ENCODE measurements around the gene SLMAP. TPM values are rescaled to one million over a fixed set of nuclear protein-coding genes. Genes with fewer than 3 reads are reported as not detected.

The SLMAP gene
- total and polyA plus RNA-seq, 11 donors = 96.4 to 534 (median 269) TPM

DNA sequence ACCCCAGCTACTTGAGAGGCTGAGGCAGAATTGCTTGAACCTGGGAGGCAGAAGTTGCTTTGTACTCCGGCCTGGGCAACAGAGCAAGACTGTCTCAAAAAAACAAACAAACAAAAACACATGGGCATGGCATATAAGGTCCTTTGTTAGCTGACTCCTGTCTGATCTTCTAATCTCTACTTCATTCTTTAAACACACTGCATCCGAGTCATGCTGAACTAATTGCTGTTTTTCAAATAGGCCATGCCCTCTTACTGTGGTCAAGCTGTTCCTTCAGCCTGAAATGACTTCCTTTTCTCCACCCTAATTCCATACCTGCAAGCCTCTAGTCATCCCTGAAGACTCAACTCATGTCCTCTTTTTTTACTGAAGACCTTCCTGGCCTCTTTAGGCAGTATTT is 22.3 kb upstream of the SLMAP start:
- TF ChIP-seq, protein P1, sequence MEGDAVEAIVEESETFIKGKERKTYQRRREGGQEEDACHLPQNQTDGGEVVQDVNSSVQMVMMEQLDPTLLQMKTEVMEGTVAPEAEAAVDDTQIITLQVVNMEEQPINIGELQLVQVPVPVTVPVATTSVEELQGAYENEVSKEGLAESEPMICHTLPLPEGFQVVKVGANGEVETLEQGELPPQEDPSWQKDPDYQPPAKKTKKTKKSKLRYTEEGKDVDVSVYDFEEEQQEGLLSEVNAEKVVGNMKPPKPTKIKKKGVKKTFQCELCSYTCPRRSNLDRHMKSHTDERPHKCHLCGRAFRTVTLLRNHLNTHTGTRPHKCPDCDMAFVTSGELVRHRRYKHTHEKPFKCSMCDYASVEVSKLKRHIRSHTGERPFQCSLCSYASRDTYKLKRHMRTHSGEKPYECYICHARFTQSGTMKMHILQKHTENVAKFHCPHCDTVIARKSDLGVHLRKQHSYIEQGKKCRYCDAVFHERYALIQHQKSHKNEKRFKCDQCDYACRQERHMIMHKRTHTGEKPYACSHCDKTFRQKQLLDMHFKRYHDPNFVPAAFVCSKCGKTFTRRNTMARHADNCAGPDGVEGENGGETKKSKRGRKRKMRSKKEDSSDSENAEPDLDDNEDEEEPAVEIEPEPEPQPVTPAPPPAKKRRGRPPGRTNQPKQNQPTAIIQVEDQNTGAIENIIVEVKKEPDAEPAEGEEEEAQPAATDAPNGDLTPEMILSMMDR (IDR thresholded peaks at IDR 0.05) = no peak
- no peak for TF ChIP-seq POLR2A (IDR thresholded peaks at IDR 0.05)
- no peaks in the 10 kb centered on the region for H3K9me3 ChIP-seq

DNA sequence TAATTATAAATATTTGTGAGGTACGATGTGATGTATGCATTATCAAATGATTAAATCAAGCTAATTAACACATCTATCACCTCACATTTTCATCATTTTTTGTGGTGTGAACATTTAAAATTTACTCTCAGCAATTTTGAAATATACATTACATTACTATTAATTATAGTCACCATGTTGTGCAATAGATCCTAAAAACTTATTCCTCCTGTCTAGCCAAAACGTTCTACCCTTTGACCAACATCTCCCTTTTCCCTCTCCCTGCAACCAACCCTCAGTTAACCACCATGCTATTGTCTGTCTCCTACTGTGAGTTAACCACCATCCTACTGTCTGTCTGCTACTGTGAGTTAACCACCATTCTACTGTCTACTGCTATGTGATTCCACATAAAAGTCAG is 20.7 kb upstream of the SLMAP start:
- WGBS, 4 donors = 80 to 85% (median 82%) methylated on average over 2 of the region's 2 CpGs
- H3K4me3 ChIP-seq = no peak overlapping the region
- H3K4me1 ChIP-seq = peaks cover 0 to 24% (median 9%) of the 10 kb centered on the region in 12 donors
- H3K27ac ChIP-seq = no peak overlapping the region
- TF ChIP-seq, protein P1 (IDR thresholded peaks at IDR 0.05) = no peak
- TF ChIP-seq POLR2A (IDR thresholded peaks at IDR 0.05) = no peak
- H3K9me3 ChIP-seq = no peaks in the 10 kb centered on the region
- DNase-seq (no peak), ATAC-seq (no peak)
- intact Hi-C loops (cut with DNase I) = no loop called here
- H3K27me3 ChIP-seq = no peaks in the 10 kb centered on the region
- H3K36me3 ChIP-seq = no peaks in the 10 kb centered on the region

More for the DNA sequence above, 22.3 kb upstream of the SLMAP start:
- intact Hi-C loops (cut with DNase I) = no loop called here
- no peak overlapping the region for H3K27ac ChIP-seq
- peaks cover 0 to 20% (median 9%) of the 10 kb centered on the region in 12 donors for H3K4me1 ChIP-seq
- DNase-seq (no peak), ATAC-seq (no peak)
- no peak overlapping the region for H3K4me3 ChIP-seq
- 83 to 87% (median 85%) methylated on average over 2 of the region's 2 CpGs for WGBS, 4 donors
- no peaks in the 10 kb centered on the region for H3K36me3 ChIP-seq
- H3K27me3 ChIP-seq = no peaks in the 10 kb centered on the region

DNA sequence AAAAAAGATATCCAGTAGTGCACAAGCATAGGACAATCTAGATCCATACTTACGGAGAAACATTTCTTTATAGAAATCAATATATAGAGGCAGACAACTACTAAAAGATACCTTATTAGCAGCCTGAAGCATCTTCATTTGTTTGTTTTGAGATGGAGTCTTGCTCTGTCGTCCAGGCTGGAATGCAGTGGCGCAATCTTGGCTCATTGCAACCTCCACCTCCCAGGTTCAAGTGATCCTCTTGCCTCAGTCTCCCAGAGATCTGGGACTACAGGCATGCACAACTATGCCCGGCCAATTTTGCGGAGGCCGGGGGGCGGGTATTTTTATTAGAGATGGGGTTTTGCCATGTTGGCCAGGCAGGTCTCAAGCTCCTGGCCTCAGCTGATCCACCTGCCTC is 18.3 kb upstream of the SLMAP start:
- Histone ChIP-seq H3K9me3 (no peaks in the 10 kb centered on the region), H3K27me3 (no peaks in the 10 kb centered on the region), H3K27ac (peak overlapping the region; percentile 37 to 88 (median 72)), H3K36me3 (no peaks in the 10 kb centered on the region), H3K4me1 (peaks cover 0 to 24% (median 9%) of the 10 kb centered on the region in 12 donors), H3K4me3 (no peak overlapping the region)
- TF ChIP-seq, protein P1 (IDR thresholded peaks at IDR 0.05) = no peak
- TF ChIP-seq POLR2A (IDR thresholded peaks at IDR 0.05) = no peak
- peak in 2 of 4 donors; percentile 9 to 13 for ATAC-seq
- 77 to 87% (median 78%) methylated on average over 7 of the region's 7 CpGs for WGBS, 4 donors
- no peak for DNase-seq
- intact Hi-C loops (cut with DNase I) = no loop called here

DNA sequence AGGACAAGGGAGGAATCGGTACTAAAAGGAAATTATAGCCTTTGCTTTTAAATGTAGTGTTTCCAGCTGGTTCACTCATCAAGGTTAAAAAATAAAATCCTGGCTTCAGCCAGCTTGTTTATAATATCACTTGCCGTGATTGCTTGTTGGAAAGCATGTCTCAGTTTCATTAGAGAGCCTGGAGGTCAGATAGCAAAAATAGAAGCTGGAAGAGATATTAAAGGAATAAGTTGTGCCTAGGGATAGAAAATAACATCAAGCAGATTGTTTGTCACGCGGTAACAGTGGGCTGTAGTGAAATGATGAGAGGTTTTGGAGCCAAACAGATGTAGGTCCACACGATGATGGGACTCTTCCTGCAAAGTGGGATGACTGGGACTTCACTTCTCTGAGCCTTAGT is 17.7 kb upstream of the SLMAP start:
- peak overlapping the region; percentile 37 to 88 (median 72) for H3K27ac ChIP-seq
- TF ChIP-seq, protein P1 (IDR thresholded peaks at IDR 0.05) = no peak
- TF ChIP-seq POLR2A (IDR thresholded peaks at IDR 0.05) = no peak
- H3K4me1 ChIP-seq = peaks cover 0 to 24% (median 9%) of the 10 kb centered on the region in 12 donors
- intact Hi-C loops (cut with DNase I) = no loop called here
- peak; percentile 56 to 72 (median 58) for ATAC-seq
- no peaks in the 10 kb centered on the region for H3K36me3 ChIP-seq
- H3K9me3 ChIP-seq = no peaks in the 10 kb centered on the region
- 16 to 30% (median 23%) methylated on average over 5 of the region's 5 CpGs for WGBS, 4 donors
- no peaks in the 10 kb centered on the region for H3K27me3 ChIP-seq
- DNase-seq = no peak
- no peak overlapping the region for H3K4me3 ChIP-seq
